T-helper 22 cell (primary cell): ENCODE measurements around the gene G6PC1.
"Not testable (repeated sequence)": the region's sequence is repeated elsewhere in the genome, so short reads cannot be mapped to it uniquely, and the experiment has no call there.

Experiments used
- DNase-seq: peaks from one replicate; pipeline ENCODE4 v3.0.0-alpha.2; 2020; ENCODE audit warnings: low read depth

The G6PC1 gene

GRCh38 chr17:42873932-42874695 lies 26.5 kb upstream of the G6PC1 start:
- not testable (repeated sequence) for DNase-seq

- DNase-seq, result no peak
Observed at GRCh38 chr17:42877037-42877436, 23.6 kb upstream of the G6PC1 start.

GRCh38 chr17:42878123-42878880 lies 22.3 kb upstream of the G6PC1 start:
- DNase-seq, result no peak

GRCh38 chr17:42878924-42879595 lies 21.5 kb upstream of the G6PC1 start:
- DNase-seq, result no peak

GRCh38 chr17:42879596-42879985 lies 21.0 kb upstream of the G6PC1 start:
- DNase-seq, result no peak

- no peak for DNase-seq
Observed at GRCh38 chr17:42880776-42881310, 19.8 kb upstream of the G6PC1 start.

- DNase-seq, result not testable (repeated sequence)
Observed at GRCh38 chr17:42881706-42882105, 18.9 kb upstream of the G6PC1 start.

GRCh38 chr17:42882166-42882565 lies 18.4 kb upstream of the G6PC1 start:
- no peak for DNase-seq

- DNase-seq, result no peak
Observed at GRCh38 chr17:42883802-42884558, 16.6 kb upstream of the G6PC1 start.

- not testable (repeated sequence) for DNase-seq
Observed at GRCh38 chr17:42885806-42886205, 14.8 kb upstream of the G6PC1 start.

- DNase-seq, result no peak
Observed at GRCh38 chr17:42886283-42887176, 14.1 kb upstream of the G6PC1 start.

- DNase-seq, result no peak
Observed at GRCh38 chr17:42889809-42890208, 10.8 kb upstream of the G6PC1 start.

GRCh38 chr17:42891539-42892152 lies 9.0 kb upstream of the G6PC1 start:
- DNase-seq, result no peak

- DNase-seq, result no peak
Observed at GRCh38 chr17:42893359-42893758, 7.2 kb upstream of the G6PC1 start.

- DNase-seq, result no peak
Observed at GRCh38 chr17:42894283-42895184, 6.1 kb upstream of the G6PC1 start.

- DNase-seq, result no peak
Observed at GRCh38 chr17:42895185-42895555, 5.4 kb upstream of the G6PC1 start.

GRCh38 chr17:42898147-42898811 lies 2.3 kb upstream of the G6PC1 start:
- no peak for DNase-seq

GRCh38 chr17:42899981-42900380 lies 618 bp upstream of the G6PC1 start:
- not testable (repeated sequence) for DNase-seq
